ENCODE results near the gene URM1. TPM values are rescaled to one million over a fixed set of nuclear protein-coding genes. Genes with fewer than 3 reads are reported as not detected.

Gene URM1
- total RNA-seq, 4 donors from 2014 or later, result 30.2 to 37.6 (median 34.0) TPM

GRCh38 chr9:128343855-128344254 is 27.3 kb upstream of the URM1 start:
- 94% methylated on average over 4 of the region's 4 CpGs for WGBS
- H3K9me3 ChIP-seq, result no peaks in the 10 kb centered on the region
- H3K27ac ChIP-seq, result no peak overlapping the region
- no peaks in the 10 kb centered on the region for H3K27me3 ChIP-seq
- no peak overlapping the region for H3K4me3 ChIP-seq
- DNase-seq (ENCODE audit: low spot score in 2 of 2), result no peak
- TF ChIP-seq EP300 (IDR thresholded peaks at IDR 0.05) (no peak), POLR2AphosphoS5 (IDR thresholded peaks at IDR 0.05) (no peak), POLR2A (IDR thresholded peaks at IDR 0.05) (no peak), CTCF (IDR thresholded peaks at IDR 0.05) (no peak)
- peaks cover 18% of the 10 kb centered on the region for H3K4me1 ChIP-seq
- peaks cover 63% of the 10 kb centered on the region for H3K36me3 ChIP-seq

GRCh38 chr9:128344931-128345605 is 26.1 kb upstream of the URM1 start:
- H3K36me3 ChIP-seq, result peaks cover 75% of the 10 kb centered on the region
- H3K27ac ChIP-seq, result no peak overlapping the region
- no peaks in the 10 kb centered on the region for H3K27me3 ChIP-seq
- H3K4me1 ChIP-seq, result peaks cover 13% of the 10 kb centered on the region
- no peak overlapping the region for H3K4me3 ChIP-seq
- DNase-seq (ENCODE audit: low spot score in 2 of 2), result no peak
- TF ChIP-seq EP300 (IDR thresholded peaks at IDR 0.05) (no peak), POLR2A (IDR thresholded peaks at IDR 0.05) (no peak), POLR2AphosphoS5 (IDR thresholded peaks at IDR 0.05) (no peak), CTCF (IDR thresholded peaks at IDR 0.05) (no peak)
- 88% methylated on average over 16 of the region's 28 CpGs for WGBS
- no peaks in the 10 kb centered on the region for H3K9me3 ChIP-seq

- Histone ChIP-seq H3K27me3 (no peaks in the 10 kb centered on the region), H3K9me3 (no peaks in the 10 kb centered on the region), H3K4me3 (no peak overlapping the region), H3K36me3 (peaks cover 84% of the 10 kb centered on the region), H3K4me1 (no peaks in the 10 kb centered on the region), H3K27ac (no peak overlapping the region)
- no peak for DNase-seq (ENCODE audit: low spot score in 2 of 2)
- TF ChIP-seq POLR2AphosphoS5 (IDR thresholded peaks at IDR 0.05), result no peak
- TF ChIP-seq EP300 (IDR thresholded peaks at IDR 0.05), result no peak
- TF ChIP-seq CTCF (IDR thresholded peaks at IDR 0.05), result no peak
- TF ChIP-seq POLR2A (IDR thresholded peaks at IDR 0.05), result no peak
- WGBS, result 80% methylated on average over 2 of the region's 2 CpGs
These were observed 22.0 kb upstream of the URM1 start for GRCh38 chr9:128349125-128349524.

GRCh38 chr9:128349772-128350171 is 21.4 kb upstream of the URM1 start:
- Histone ChIP-seq H3K4me3 (no peak overlapping the region), H3K4me1 (no peaks in the 10 kb centered on the region), H3K27me3 (no peaks in the 10 kb centered on the region), H3K27ac (no peak overlapping the region), H3K36me3 (peaks cover 78% of the 10 kb centered on the region), H3K9me3 (no peaks in the 10 kb centered on the region)
- DNase-seq (ENCODE audit: low spot score in 2 of 2), result no peak
- WGBS, result 100% methylated on average over 1 of the region's 6 CpGs
- no peak for TF ChIP-seq CTCF (IDR thresholded peaks at IDR 0.05)
- TF ChIP-seq POLR2AphosphoS5 (IDR thresholded peaks at IDR 0.05), result no peak
- TF ChIP-seq POLR2A (IDR thresholded peaks at IDR 0.05), result no peak

- 93% methylated on average over 16 of the region's 19 CpGs for WGBS
- DNase-seq (ENCODE audit: low spot score in 2 of 2), result no peak
- Histone ChIP-seq H3K4me3 (no peak overlapping the region), H3K36me3 (peaks cover 58% of the 10 kb centered on the region), H3K4me1 (no peaks in the 10 kb centered on the region), H3K27ac (no peak overlapping the region), H3K9me3 (no peaks in the 10 kb centered on the region), H3K27me3 (no peaks in the 10 kb centered on the region)
- TF ChIP-seq POLR2AphosphoS5 (IDR thresholded peaks at IDR 0.05), result no peak
These were observed 15.7 kb upstream of the URM1 start for GRCh38 chr9:128355451-128355850.

GRCh38 chr9:128358090-128358489 is 13.1 kb upstream of the URM1 start:
- no peak overlapping the region for H3K27ac ChIP-seq
- H3K27me3 ChIP-seq, result no peaks in the 10 kb centered on the region
- no peak overlapping the region for H3K4me3 ChIP-seq
- 83% methylated on average over 8 of the region's 8 CpGs for WGBS
- no peaks in the 10 kb centered on the region for H3K9me3 ChIP-seq
- no peak for DNase-seq (ENCODE audit: low spot score in 2 of 2)
- TF ChIP-seq POLR2A (IDR thresholded peaks at IDR 0.05) (no peak), CTCF (IDR thresholded peaks at IDR 0.05) (no peak), EP300 (IDR thresholded peaks at IDR 0.05) (no peak), POLR2AphosphoS5 (IDR thresholded peaks at IDR 0.05) (no peak)
- H3K4me1 ChIP-seq, result peaks cover 15% of the 10 kb centered on the region
- peaks cover 43% of the 10 kb centered on the region for H3K36me3 ChIP-seq
